Astrocyte (in vitro differentiated cells and primary cell): ENCODE results near the gene FLT3.

Source experiments
- EZH2 ChIP-seq: IDR thresholded peaks from 2 replicates; pipeline ENCODE4 v1.6.1; 2012; ENCODE audit warnings: mild to moderate bottlenecking, low read length, inconsistent platforms; ENCODE audit not compliant: insufficient read depth
- TF ChIP-seq, protein P1 (sequence below): IDR thresholded peaks from 2 replicates; pipeline ENCODE4 v1.5.1; 2011; ENCODE audit warnings: low read depth, mild to moderate bottlenecking, inconsistent platforms, low read length, moderate library complexity; ENCODE audit not compliant: insufficient read depth

DNA sequence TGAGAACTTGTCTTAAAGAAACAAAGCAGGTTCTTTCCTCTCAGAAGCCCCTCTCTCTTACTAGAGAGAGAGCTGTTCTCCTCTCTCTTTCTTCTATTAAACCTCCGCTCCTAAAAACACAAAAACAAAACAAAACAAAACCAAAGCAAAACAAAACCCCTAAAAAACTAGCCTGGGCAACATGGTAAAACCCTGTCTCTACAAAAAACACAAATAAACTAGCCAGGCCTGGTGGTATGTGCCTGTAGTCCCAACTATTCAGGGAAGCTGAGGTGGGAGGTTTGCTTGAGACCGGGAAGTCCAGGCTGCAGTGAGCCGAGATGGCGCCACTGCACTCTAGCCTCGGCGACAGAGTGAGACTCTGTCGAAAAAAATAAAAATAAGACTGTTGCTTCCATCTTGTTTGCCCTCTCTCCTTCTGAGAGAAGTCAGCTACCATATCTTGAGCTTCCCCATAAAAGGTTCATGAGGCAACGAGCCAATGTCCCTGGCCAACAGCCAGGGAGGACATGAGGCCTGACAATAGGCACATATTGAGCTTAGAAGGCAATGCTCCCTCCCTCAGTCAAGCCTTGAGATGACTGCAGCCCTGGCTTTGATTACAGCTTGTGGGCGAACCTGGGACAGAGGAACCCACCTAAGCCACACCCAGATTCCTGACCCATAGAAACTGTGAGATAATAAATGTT is 17.5 kb upstream of the FLT3 start:
- TF ChIP-seq, protein P1, sequence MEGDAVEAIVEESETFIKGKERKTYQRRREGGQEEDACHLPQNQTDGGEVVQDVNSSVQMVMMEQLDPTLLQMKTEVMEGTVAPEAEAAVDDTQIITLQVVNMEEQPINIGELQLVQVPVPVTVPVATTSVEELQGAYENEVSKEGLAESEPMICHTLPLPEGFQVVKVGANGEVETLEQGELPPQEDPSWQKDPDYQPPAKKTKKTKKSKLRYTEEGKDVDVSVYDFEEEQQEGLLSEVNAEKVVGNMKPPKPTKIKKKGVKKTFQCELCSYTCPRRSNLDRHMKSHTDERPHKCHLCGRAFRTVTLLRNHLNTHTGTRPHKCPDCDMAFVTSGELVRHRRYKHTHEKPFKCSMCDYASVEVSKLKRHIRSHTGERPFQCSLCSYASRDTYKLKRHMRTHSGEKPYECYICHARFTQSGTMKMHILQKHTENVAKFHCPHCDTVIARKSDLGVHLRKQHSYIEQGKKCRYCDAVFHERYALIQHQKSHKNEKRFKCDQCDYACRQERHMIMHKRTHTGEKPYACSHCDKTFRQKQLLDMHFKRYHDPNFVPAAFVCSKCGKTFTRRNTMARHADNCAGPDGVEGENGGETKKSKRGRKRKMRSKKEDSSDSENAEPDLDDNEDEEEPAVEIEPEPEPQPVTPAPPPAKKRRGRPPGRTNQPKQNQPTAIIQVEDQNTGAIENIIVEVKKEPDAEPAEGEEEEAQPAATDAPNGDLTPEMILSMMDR: no peak
- no peak for TF ChIP-seq EZH2
